GM12878 (cell line): Measurements from ENCODE around the gene ANLN. TPM values are rescaled to one million over a fixed set of nuclear protein-coding genes. Genes with fewer than 3 reads are reported as not detected.

Experiments used
- ATAC-seq: fragments of 200-7000 bp; cut with Tn5 transposase; 3 replicates; pipeline ENCODE4 v1.9.1; 2020; ENCODE audit warnings: mild to moderate bottlenecking, moderate library complexity
- BruUV-seq: library from RNA; stranded (reverse); fragments of 400-500 nt; replicated peaks from 2 replicates; lab custom pipeline; 2021; lab: Mats Ljungman, UMichigan
- CTCF ChIA-PET: fragments of 300-600 bp; sonication (Branson Sonifier 250); formaldehyde crosslinking; extraction: SDS; loops from one replicate; lab custom pipeline; 2021; ENCODE audit warnings: inconsistent platforms; lab: Yijun Ruan, JAX
- POLR2A ChIA-PET: fragments of 350-600 bp; formaldehyde crosslinking; extraction: SDS; loops from one replicate; lab custom pipeline; 2021; ENCODE audit warnings: inconsistent platforms; lab: Charles Lee
- RAD21 ChIA-PET: fragments of 300-600 bp; sonication (Branson Sonifier 250); formaldehyde crosslinking; loops from one replicate; lab custom pipeline; 2023; ENCODE audit warnings: antibody characterized with exemption; ENCODE audit not compliant: unreplicated experiment; lab: Charles Lee
- SMC1A ChIA-PET: fragments of 300-600 bp; sonication (Branson Sonifier 250); formaldehyde crosslinking; loops from one replicate; lab custom pipeline; 2023; ENCODE audit not compliant: unreplicated experiment, uncharacterized antibody; lab: Charles Lee
- DNase-seq: peaks from one replicate; pipeline ENCODE4 v3.0.0-alpha.2; 2011; ENCODE audit warnings: low read depth, low spot score
- FAIRE-seq: peaks from 3 replicates; lab custom pipeline; 2011; peaks lifted over from hg19 to GRCh38; lab: Jason Lieb, UNC
- H2AFZ ChIP-seq: 2 replicates; pipeline ENCODE4 v1.6.0; 2011; ENCODE audit warnings: low read depth, low read length, control low read depth; ENCODE audit not compliant: control insufficient read depth
- H3K27ac ChIP-seq: 2 replicates; pipeline ENCODE4 v1.5.1; 2011; ENCODE audit warnings: control low read depth; ENCODE audit not compliant: control insufficient read depth, insufficient read depth
- H3K27me3 ChIP-seq, 2 experiments: replicated peaks in 1 of 2; 2 replicates each; pipeline versions ENCODE4 v1.6.0 to v1.6.1; 2011; ENCODE audit warnings: low read length in 1 of 2; ENCODE audit not compliant: control insufficient read depth in 2 of 2, insufficient read depth in 2 of 2
- H3K36me3 ChIP-seq, 2 experiments: 2 replicates each; pipeline ENCODE4 v1.5.1; 2011; ENCODE audit warnings: low read length in 1 of 2; ENCODE audit not compliant: control insufficient read depth in 2 of 2, insufficient read depth in 2 of 2
- H3K4me1 ChIP-seq: 2 replicates; pipeline ENCODE4 v1.6.1; 2011; ENCODE audit warnings: mild to moderate bottlenecking, low read length, moderate library complexity, mixed read lengths; ENCODE audit not compliant: control insufficient read depth, insufficient read depth
- H3K4me2 ChIP-seq: 2 replicates; pipeline ENCODE4 v1.6.0; 2011; ENCODE audit warnings: control low read depth; ENCODE audit not compliant: control insufficient read depth, insufficient read depth
- H3K4me3 ChIP-seq: fragments of 200-600 bp; sonication (generic); 2 replicates; pipeline ENCODE4 v1.5.1; 2016
- H3K79me2 ChIP-seq: 2 replicates; pipeline ENCODE4 v1.6.0; 2011; ENCODE audit warnings: low read length; ENCODE audit not compliant: control insufficient read depth, insufficient read depth
- H3K9ac ChIP-seq: 2 replicates; pipeline ENCODE4 v1.8.0; 2011; ENCODE audit warnings: low read length, control low read depth, mixed read lengths; ENCODE audit not compliant: control insufficient read depth, insufficient read depth
- H3K9me3 ChIP-seq: replicated peaks from 3 replicates; pipeline ENCODE4 v1.5.1; 2011; ENCODE audit warnings: mild to moderate bottlenecking, low read length; ENCODE audit not compliant: control insufficient read depth, insufficient read depth
- H4K20me1 ChIP-seq: 2 replicates; pipeline ENCODE4 v1.6.0; 2011; ENCODE audit not compliant: control insufficient read depth, insufficient read depth
- ATF7 ChIP-seq: fragments of 450-650 bp; IDR thresholded peaks from 2 replicates; pipeline ENCODE4 v1.6.1; 2016; ENCODE audit warnings: low read depth, mild to moderate bottlenecking
- BHLHE40 ChIP-seq, 2 experiments: fragments of 450-650 bp in 1 of 2; IDR thresholded peaks; 2 replicates each; pipeline ENCODE4 v1.6.1; 2011 to 2017; ENCODE audit warnings: low read depth in 2 of 2, borderline replicate concordance in 1 of 2, improper control_type of control experiment in 1 of 2, low read length in 1 of 2, mild to moderate bottlenecking in 1 of 2
- BMI1 ChIP-seq: fragments of 450-650 bp; IDR thresholded peaks from 2 replicates; pipeline ENCODE4 v1.6.1; 2016; ENCODE audit warnings: mild to moderate bottlenecking, moderate library complexity, borderline replicate concordance
- CTCF ChIP-seq, 3 experiments: IDR thresholded peaks in 2 of 3; conservative IDR thresholded peaks in 1 of 3; 2 replicates each; pipeline ENCODE4 v1.5.1; 2011; ENCODE audit warnings: low read depth in 3 of 3, low read length in 3 of 3, mild to moderate bottlenecking in 3 of 3, control low read depth in 2 of 3, moderate library complexity in 2 of 3, inconsistent platforms in 1 of 3, mixed read lengths in 1 of 3; ENCODE audit not compliant: control insufficient read depth in 2 of 3, insufficient read depth in 1 of 3; ENCODE audit errors: extremely low read depth in 1 of 3
- DPF2 ChIP-seq: fragments of 450-650 bp; IDR thresholded peaks from 2 replicates; pipeline ENCODE4 v1.6.1; 2017; ENCODE audit warnings: mild to moderate bottlenecking
- FOXK2 ChIP-seq: fragments of 450-650 bp; IDR thresholded peaks from 2 replicates; pipeline ENCODE4 v1.6.1; 2017; ENCODE audit warnings: mild to moderate bottlenecking, moderate library complexity
- NFIC ChIP-seq: IDR thresholded peaks from 2 replicates; pipeline ENCODE4 v1.6.1; 2012; ENCODE audit warnings: low read depth, mild to moderate bottlenecking, inconsistent platforms, low read length, moderate library complexity
- POLR2AphosphoS2 ChIP-seq: IDR thresholded peaks from 2 replicates; pipeline ENCODE4 v1.6.1; 2011; ENCODE audit warnings: low read depth, mild to moderate bottlenecking, low read length, improper control_type of control experiment, moderate library complexity
- RUNX3 ChIP-seq: IDR thresholded peaks from 2 replicates; pipeline ENCODE4 v1.6.1; 2012; ENCODE audit warnings: low read length, inconsistent platforms
- SIN3A ChIP-seq: IDR thresholded peaks from 2 replicates; pipeline ENCODE4 v1.6.1; 2012; ENCODE audit warnings: low read depth, low read length, improper control_type of control experiment
- SREBF2 ChIP-seq: IDR thresholded peaks from 2 replicates; pipeline ENCODE4 v1.6.1; 2012; ENCODE audit warnings: mild to moderate bottlenecking, low read length
- TCF7 ChIP-seq: IDR thresholded peaks from 2 replicates; pipeline ENCODE4 v1.6.1; 2014; ENCODE audit warnings: antibody characterized with exemption, borderline replicate concordance
- YBX1 ChIP-seq: fragments of 450-650 bp; IDR thresholded peaks from 2 replicates; pipeline ENCODE4 v1.6.1; 2016; ENCODE audit warnings: antibody characterized with exemption
- ZZZ3 ChIP-seq: IDR thresholded peaks from 2 replicates; pipeline ENCODE4 v1.6.1; 2011; ENCODE audit warnings: low read depth; ENCODE audit not compliant: control insufficient read depth, insufficient read length
- WGBS: methylation state at CpG from one replicate; pipeline ENCODE4 v1.1.6; 2016; ENCODE audit warnings: low lambda C conversion rate; ENCODE audit not compliant: insufficient replicate concordance, insufficient coverage; ENCODE audit errors: missing lambda C conversion rate; 5-methylcytosine and 5-hydroxymethylcytosine counted together
- in situ Hi-C: fragments of 300-500 bp; cut with MboI; formaldehyde crosslinking; loops from 9 replicates; pipeline ENCODE4 v1.14.3; 2018; ENCODE audit warnings: mixed read lengths
- intact Hi-C: fragments of 100-400 bp; cut with micrococcal nuclease; formaldehyde crosslinking; loops from one replicate; pipeline ENCODE4 v1.14.2; 2022; ENCODE audit not compliant: unreplicated experiment
- polyA plus RNA-seq, 11 experiments: library from polyadenylated mRNA; depleted of rRNA in 4 of 11; unstranded in 6 of 11; stranded (reverse) in 5 of 11; fragments of >200 nt; fragmentation: Nextera tagmentation in 4 of 11; fragmentation: Illumina TruSeq in 1 of 11; extraction: Ambion mirVana in 4 of 11; extraction: Trizol in 1 of 11; gene quantifications; 1 replicate in 1 of 11; 2 replicates in 10 of 11; pipeline versions ENCODE4 v1.2.1 to v1.2.3, GENCODE V29; 2011 to 2016; ENCODE audit warnings: inconsistent platforms in 2 of 11, missing spikeins in 2 of 11, low read depth in 1 of 11
- total RNA-seq, 4 experiments: library from RNA; depleted of rRNA in 3 of 4; stranded (reverse); fragments of >200 nt in 3 of 4; fragmentation: Illumina TruSeq in 1 of 4; extraction: Trizol in 1 of 4; gene quantifications; 2 replicates each; pipeline versions ENCODE4 v1.2.1 to v1.2.3, GENCODE V29; 2013 to 2021
- TF ChIP-seq, protein P1 (sequence below): IDR thresholded peaks from 2 replicates; pipeline ENCODE4 v1.6.1; 2012; ENCODE audit warnings: low read depth, low read length, improper control_type of control experiment

The ANLN gene
- total and polyA plus RNA-seq, 10 of the 15 experiments (the other 5 are each of a cell fraction or from before 2014, with no cell fraction given): 9.5 to 32.1 (median 24.2) TPM

- FAIRE-seq: no peak
- H2AFZ ChIP-seq: no peak overlapping the region
- ChIA-PET RAD21 (interaction anchor here (1.2 to 2.2 kb wide), 2 partner anchors 710 to 730 kb away, joined by 3 to 7 read pairs; no protein-coding TSS in a partner anchor), CTCF (interaction anchor here (0.8 to 6.1 kb wide), 11 partner anchors 13 to 729 kb away, joined by 3 to 29 read pairs (median 4); no protein-coding TSS in a partner anchor), SMC1A (interaction anchor here (0.7 to 1.1 kb wide), 3 partner anchors 31 to 733 kb away, joined by 3 read pairs; no protein-coding TSS in a partner anchor), POLR2A (no interaction called here)
- no peak for ATAC-seq
- TF ChIP-seq BHLHE40 (IDR thresholded peaks at IDR 0.05; ENCODE audit: borderline replicate concordance in 1 of 2, low read depth in 2 of 2, low read length in 1 of 2): no peak
- TF ChIP-seq TCF7: no peak
- TF ChIP-seq CTCF (IDR thresholded peaks at IDR 0.05 in 2 of 3, conservative IDR thresholded peaks at IDR 0.05 in 1 of 3; ENCODE audit: control insufficient read depth in 2 of 3, extremely low read depth in 1 of 3, insufficient read depth in 1 of 3, low read depth in 3 of 3, low read length in 3 of 3): no peak
- TF ChIP-seq DPF2: no peak
- no peak for TF ChIP-seq POLR2AphosphoS2
- no peak for TF ChIP-seq FOXK2
- no peak for TF ChIP-seq SIN3A
- no peak for TF ChIP-seq YBX1
- TF ChIP-seq ATF7: no peak
- no peak for TF ChIP-seq RUNX3
- TF ChIP-seq SREBF2: no peak
- no peak for TF ChIP-seq NFIC
- no peak for TF ChIP-seq ZZZ3
- TF ChIP-seq, protein P1, sequence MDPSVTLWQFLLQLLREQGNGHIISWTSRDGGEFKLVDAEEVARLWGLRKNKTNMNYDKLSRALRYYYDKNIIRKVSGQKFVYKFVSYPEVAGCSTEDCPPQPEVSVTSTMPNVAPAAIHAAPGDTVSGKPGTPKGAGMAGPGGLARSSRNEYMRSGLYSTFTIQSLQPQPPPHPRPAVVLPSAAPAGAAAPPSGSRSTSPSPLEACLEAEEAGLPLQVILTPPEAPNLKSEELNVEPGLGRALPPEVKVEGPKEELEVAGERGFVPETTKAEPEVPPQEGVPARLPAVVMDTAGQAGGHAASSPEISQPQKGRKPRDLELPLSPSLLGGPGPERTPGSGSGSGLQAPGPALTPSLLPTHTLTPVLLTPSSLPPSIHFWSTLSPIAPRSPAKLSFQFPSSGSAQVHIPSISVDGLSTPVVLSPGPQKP: no peak
- no peak for TF ChIP-seq BMI1
- H3K4me2 ChIP-seq: no peak overlapping the region
- H3K27ac ChIP-seq: no peak overlapping the region
- H3K4me3 ChIP-seq: no peak overlapping the region
- no peaks in the 10 kb centered on the region for H4K20me1 ChIP-seq
- no TSS peak for BruUV-seq
- H3K9ac ChIP-seq: no peak overlapping the region
- H3K36me3 ChIP-seq: no peaks in the 10 kb centered on the region
- H3K79me2 ChIP-seq: no peaks in the 10 kb centered on the region
- intact Hi-C loops (loop anchor here (5.0 kb wide), 2 partner anchors 710 to 725 kb away; no protein-coding TSS in a partner anchor), in situ Hi-C loops (no loop called here)
- H3K27me3 ChIP-seq: no peaks in the 10 kb centered on the region
- WGBS: 43% methylated on average over 3 of the region's 3 CpGs
- no peak for DNase-seq
- H3K9me3 ChIP-seq: no peaks in the 10 kb centered on the region
- H3K4me1 ChIP-seq: no peaks in the 10 kb centered on the region
These were observed 82.6 kb downstream of the ANLN start for GRCh38 chr7:36472141-36472729.
